ENCODE data around the gene BRSK2.

BRSK2 gene

DNA sequence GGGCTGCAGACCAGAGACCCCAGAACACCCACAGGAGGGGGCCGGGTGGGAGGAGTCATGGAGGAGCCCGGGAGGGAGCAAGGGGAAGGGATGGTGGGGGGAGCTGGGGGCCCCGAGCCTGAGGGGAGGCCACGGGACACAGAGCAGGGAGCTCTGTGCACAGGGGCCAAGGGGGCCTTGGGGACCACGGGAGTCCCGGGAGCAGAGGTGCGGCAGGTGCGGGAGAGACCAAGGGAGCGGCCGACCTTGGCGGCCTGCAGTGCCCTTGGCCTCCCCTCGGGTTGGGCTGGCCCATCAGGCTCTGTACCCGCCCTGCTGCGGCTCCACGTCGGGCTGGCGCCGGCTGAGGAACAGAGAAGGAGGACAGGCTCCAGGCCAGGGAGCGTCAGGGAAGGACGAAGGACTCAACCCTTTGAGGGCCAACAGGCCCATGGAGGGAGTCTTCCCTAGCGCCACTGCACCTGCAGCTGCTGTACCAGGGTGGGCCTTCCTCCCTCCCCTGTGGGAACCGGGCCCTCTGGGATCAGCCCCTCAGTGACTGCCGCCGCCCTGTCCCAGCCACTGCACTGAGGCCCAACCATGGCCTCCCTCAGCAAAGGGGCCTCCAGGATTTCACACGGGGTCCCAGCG is 17.8 kb upstream of the BRSK2 start:
- no peak for DNase-seq

DNA sequence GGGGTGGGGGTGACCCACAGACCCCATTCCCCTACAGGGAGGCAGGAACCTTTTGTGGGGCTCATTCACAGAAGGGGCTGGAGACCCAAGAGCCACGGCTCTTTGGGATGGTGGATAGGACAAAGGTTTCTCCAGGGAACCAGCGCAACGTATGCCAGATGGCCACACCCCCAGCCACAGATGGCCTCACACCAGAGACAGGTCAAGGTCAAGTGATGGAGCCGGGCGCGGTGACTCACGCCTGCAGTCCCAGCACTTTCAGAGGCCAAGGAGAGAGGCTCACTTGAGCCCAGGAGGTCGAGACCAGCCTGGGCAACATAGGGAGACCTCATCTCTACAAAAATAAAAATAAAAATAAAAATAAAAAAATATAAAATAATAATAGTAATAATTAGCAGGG is 17.1 kb upstream of the BRSK2 start:
- Mint-ChIP-seq H3K27me3 (ENCODE audit: low read depth, poor library complexity) (peaks cover 14% of the 10 kb centered on the region), H3K4me1 (peaks cover 9% of the 10 kb centered on the region), H3K36me3 (ENCODE audit: low read depth) (no peaks in the 10 kb centered on the region), H3K9me3 (peaks cover 4% of the 10 kb centered on the region), H3K27ac (no peak overlapping the region), H3K4me3 (no peak overlapping the region)
- DNase-seq, result no peak
- TF ChIP-seq, protein P1, sequence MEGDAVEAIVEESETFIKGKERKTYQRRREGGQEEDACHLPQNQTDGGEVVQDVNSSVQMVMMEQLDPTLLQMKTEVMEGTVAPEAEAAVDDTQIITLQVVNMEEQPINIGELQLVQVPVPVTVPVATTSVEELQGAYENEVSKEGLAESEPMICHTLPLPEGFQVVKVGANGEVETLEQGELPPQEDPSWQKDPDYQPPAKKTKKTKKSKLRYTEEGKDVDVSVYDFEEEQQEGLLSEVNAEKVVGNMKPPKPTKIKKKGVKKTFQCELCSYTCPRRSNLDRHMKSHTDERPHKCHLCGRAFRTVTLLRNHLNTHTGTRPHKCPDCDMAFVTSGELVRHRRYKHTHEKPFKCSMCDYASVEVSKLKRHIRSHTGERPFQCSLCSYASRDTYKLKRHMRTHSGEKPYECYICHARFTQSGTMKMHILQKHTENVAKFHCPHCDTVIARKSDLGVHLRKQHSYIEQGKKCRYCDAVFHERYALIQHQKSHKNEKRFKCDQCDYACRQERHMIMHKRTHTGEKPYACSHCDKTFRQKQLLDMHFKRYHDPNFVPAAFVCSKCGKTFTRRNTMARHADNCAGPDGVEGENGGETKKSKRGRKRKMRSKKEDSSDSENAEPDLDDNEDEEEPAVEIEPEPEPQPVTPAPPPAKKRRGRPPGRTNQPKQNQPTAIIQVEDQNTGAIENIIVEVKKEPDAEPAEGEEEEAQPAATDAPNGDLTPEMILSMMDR (IDR thresholded peaks at IDR 0.05), result no peak

More for the DNA sequence above, 17.8 kb upstream of the BRSK2 start:
- Mint-ChIP-seq H3K9me3 (peaks cover 11% of the 10 kb centered on the region), H3K27me3 (ENCODE audit: low read depth, poor library complexity) (peaks cover 17% of the 10 kb centered on the region), H3K36me3 (ENCODE audit: low read depth) (no peaks in the 10 kb centered on the region), H3K4me3 (no peak overlapping the region), H3K4me1 (peaks cover 9% of the 10 kb centered on the region), H3K27ac (no peak overlapping the region)
- TF ChIP-seq, protein P1 (IDR thresholded peaks at IDR 0.05), result no peak

DNA sequence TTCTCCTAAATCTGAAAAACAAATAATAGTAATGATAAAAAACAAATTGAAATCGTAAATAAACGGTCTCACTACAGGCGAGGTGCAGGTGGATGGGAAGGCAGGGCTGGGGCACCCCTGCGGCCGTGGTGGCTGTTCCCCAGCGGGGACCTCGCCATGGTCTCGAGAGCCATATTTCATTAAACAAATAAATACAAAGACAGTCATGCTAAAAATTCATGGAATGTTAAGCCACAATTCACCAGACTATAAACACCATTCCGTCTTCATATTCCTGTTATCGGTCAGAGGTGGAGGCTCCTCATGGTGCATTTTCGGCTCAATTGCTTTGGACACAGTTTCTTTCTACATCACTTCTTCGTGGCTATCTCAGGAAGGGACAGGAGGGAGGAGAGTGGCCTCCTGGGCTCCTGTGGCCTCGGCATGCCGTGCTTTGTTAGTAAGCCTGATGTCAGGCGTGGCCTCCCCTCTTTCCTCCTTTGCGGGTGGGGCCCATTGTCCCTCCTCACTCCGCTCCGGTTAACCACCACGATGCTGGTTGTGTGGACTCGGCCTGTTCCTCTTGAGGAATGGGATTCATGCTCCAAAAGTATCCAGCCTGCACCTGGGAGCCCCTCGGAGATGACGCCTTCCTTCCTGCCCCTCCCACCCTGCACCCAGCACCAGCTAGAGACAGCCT is 16.1 kb upstream of the BRSK2 start:
- peaks cover 17% of the 10 kb centered on the region for H3K27me3 Mint-ChIP-seq (ENCODE audit: low read depth, poor library complexity)
- H3K36me3 Mint-ChIP-seq (ENCODE audit: low read depth), result no peaks in the 10 kb centered on the region
- H3K4me3 Mint-ChIP-seq, result no peak overlapping the region
- TF ChIP-seq, protein P1 (IDR thresholded peaks at IDR 0.05), result no peak
- peaks cover 9% of the 10 kb centered on the region for H3K4me1 Mint-ChIP-seq
- DNase-seq, result no peak
- H3K9me3 Mint-ChIP-seq, result no peaks in the 10 kb centered on the region
- H3K27ac Mint-ChIP-seq, result no peak overlapping the region

DNA sequence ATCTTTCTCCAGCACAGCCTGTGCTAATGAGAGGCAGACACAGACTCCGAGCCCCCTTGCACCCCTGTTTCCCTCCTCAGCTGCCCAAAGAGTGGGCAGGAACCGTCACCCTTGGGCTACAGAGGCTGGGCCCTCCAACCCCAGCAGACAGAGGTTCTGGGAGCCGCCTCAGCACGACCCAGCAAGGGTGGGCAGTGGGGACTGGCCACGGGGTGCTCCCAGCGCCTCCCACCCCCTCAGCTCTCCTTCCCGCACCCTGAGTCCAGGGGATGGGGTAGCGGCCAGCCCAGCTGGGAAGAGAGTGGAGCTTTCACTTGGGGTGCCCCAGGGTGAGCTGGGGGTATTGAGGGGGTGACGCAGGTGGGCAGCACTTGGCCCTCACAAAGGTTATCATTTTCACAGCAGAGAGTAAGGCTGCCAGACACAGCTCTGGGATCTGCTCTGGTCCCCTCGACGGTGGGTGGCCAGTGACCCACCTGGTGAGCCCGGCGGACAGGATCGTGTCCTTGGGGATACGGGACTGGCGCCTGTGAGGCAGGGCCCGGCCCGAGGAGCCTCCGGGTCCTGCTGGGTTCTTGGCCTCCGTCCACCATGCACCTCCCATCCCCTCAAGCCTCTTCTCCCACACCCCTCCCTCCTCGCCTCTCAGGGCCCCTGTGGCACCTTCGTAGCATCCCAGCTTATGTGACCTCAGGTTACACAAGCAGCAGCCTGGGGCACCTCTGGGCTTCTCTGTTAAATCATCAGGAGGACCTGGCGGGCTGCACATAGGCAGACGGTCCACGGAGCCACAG is 14.4 kb upstream of the BRSK2 start:
- Mint-ChIP-seq H3K36me3 (ENCODE audit: low read depth) (no peaks in the 10 kb centered on the region), H3K4me1 (peaks cover 9% of the 10 kb centered on the region), H3K4me3 (no peak overlapping the region), H3K9me3 (peaks cover 8% of the 10 kb centered on the region), H3K27me3 (ENCODE audit: low read depth, poor library complexity) (peaks cover 29% of the 10 kb centered on the region), H3K27ac (peak overlapping the region; percentile 19)
- DNase-seq, result no peak
- TF ChIP-seq, protein P1 (IDR thresholded peaks at IDR 0.05), result no peak

DNA sequence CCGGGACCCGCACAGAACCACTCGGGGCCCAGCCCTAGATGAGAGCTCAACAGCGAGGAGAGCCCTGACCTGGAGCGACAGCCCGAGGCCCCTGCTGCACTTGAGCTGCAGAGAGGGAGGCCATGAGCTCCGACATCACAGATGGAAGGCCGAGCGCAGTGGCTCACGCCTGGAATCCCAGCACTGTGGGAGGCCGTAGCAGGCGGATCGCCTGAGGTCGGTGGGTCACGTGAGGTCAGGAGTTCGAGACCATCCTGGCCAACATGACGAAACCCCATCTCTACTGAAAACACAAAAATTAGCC is 13.8 kb upstream of the BRSK2 start:
- H3K9me3 Mint-ChIP-seq, result peaks cover 8% of the 10 kb centered on the region
- H3K4me1 Mint-ChIP-seq, result peaks cover 9% of the 10 kb centered on the region
- peak overlapping the region; percentile 19 for H3K27ac Mint-ChIP-seq
- no peak for DNase-seq
- peaks cover 34% of the 10 kb centered on the region for H3K27me3 Mint-ChIP-seq (ENCODE audit: low read depth, poor library complexity)
- H3K36me3 Mint-ChIP-seq (ENCODE audit: low read depth), result no peaks in the 10 kb centered on the region
- no peak overlapping the region for H3K4me3 Mint-ChIP-seq
- TF ChIP-seq, protein P1 (IDR thresholded peaks at IDR 0.05), result no peak

Measured in nephron progenitor cell (in vitro differentiated cells).